Kidney capillary endothelial cell (primary cell): ENCODE measurements around the gene HEG1.
A peak's percentile ranks its signal among the peaks of the same experiment; 100 is the strongest.

Experiments used
- DNase-seq: peaks from one replicate; pipeline ENCODE4 v3.0.0-alpha.2; 2018; ENCODE audit warnings: low spot score

HEG1 gene

DNA sequence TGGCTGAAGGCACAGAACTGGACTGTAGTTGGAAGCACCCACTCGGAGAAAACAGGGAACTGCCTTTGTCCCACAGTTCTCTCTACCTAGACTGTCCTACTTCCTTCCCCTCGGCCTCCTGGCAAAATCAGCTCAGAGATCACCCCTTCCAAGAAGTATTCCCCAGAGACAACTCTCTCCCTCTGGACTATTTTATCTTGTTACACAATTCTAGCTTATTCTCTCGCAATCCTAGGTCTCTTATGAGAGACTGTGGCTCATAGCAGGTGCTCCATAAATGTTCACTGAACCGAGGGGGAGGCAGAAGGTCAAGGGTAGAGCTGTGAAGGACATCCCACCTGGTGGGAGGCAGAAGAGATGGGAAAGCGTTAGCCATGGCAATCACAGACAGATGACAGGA is 10.6 kb downstream of the HEG1 start:
- no peak for DNase-seq

DNA sequence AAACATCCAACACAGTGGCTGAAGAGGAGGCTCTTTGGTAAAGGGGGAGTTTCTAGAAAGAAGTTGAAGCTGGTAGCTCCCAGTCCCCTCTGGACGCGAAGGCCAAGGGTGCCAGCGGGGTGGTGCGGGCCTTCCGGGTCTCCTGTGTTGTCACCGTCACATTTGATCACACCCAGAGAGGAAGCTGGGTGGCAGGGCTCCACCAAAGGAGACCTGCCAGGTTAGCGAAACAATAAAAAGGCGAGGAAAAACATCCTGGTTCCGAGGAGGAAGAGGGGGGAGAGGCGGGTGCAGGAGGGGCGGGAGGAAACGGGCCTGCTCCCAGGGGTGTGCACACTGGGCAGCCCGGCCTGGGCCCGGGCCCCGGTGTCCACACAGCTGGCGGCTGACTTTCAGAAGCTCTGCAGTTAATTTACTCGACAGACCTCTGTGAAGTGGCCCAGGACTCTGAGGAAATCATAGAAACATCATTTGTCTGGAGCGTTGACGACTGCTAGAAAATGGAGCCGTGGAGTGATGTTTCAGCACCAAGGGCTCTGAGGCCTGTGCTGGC is 12.1 kb downstream of the HEG1 start:
- DNase-seq: no peak

DNA sequence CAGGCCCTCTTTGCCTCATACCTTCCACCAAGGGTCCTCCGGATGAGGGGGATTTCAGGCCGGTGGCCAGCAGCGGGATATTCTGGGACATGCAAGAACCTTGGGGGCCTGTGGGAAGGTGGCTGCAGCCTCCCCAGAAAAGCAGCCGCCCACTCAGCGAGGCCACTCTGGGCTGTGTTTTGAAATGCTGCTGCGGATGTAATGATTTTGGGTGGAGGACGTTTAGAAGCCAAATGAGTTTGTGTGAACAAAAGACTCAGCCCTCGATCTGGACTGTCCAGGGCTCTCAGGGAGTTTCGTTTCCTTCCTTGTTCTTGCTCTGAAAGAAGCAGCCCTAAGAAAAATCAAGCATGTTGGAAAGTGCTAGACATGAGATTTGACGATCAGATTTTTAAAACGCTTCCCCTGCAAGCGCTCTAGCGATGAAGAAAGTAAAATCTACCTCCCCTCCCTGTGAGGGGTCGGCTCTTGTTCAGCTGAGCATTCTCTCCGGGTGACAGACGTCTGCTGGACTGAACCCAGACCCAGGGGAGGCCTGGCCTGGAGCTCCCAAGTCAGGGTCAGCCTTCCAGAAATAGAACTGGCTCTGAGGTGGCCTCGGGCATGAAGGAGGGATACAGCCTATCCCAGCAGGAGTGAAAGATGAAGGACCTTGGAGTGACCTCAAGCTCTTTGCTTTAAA is 12.9 kb downstream of the HEG1 start:
- no peak for DNase-seq

DNA sequence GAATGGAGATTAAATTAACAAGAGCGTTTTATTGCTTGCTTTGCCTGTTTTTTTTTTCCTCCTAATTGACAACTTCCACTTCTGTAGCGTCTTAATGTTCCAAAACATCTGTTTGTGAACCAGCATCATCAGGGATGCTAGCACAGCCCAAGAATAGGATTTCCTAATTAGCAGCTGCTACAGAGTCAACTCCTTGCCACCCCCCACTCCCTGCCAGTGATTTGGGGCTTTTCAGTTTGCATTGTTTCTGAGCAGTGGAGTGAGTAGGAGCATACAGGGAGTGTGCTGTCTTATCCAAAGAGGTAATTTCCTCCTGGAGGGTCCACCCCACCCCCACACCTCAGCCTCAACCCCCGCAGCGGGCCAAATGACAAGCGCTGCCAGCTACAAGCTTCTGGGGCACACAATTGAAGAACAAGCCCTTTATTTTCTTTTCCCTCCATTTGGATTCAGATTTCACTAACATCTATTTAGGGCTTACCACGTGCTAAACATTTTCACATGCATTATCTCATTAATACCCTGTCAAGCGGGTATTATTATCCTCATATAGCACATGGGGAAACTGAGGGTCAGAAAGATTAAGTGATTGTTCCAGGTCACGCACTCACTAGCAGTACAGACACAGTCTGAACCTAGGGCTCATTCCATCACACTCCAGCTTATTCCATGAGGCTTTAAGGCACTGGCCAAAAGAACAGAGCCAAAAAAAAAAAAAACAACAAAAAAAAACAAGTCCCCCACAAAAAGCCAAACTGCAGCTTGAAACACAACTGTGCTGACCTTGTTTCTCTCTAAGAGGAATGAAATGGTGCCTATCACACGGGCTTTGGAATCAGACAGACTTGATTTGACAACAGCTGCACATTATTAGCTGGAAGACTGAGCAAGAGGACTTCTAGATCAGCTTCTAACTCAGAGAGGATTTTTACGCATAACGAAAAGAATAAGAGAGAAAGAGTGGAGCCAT is 16.4 kb downstream of the HEG1 start:
- no peak for DNase-seq

DNA sequence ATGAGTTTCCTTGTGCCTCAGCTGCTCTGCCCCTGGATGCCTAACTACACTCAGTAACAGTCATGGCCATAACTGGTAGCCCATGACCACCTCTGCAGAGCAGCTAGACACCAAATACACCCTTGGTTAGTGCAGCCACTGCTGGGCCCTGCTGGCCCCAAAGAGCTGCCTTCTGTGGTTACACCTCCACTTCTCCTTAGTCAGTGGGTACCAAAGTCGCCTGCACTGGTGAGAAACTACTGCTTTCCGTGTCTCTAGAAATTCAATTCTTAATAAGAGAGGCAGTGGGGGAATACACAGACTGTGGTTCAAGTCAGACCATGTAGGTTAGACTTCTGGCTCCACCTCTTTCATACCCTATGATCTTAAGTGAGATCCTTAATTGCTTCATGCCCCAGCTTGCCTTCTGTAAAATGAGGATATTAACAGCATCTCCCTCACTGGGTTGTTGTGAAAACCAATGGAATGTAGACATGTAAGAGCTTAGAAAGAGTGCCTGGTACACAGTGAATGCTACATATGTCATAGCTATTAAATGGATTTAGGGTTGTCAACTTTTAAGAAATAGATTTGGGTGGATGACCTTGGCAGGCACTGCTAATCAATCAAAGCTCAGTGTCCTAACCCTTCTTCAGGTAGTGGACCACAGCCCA is 18.2 kb downstream of the HEG1 start:
- no peak for DNase-seq

DNA sequence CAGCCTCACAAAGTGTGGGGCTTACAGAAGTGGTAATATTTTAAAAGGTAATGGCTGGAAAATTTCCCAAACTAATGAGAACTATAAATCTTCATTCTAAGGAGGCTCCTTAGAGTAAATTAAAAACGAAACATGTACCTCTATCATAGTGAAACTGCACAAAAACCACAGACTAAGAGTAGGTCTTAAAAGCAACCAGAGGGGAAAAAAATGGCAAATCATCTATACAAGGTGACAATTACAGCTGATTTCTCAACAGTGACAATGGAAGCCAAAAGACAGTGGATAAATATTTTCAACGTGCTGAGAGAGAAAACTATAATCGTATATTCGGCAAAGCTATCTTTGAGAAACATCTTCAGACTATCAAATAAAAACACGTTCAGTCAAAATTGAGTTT is 20.6 kb downstream of the HEG1 start:
- DNase-seq: no peak

DNA sequence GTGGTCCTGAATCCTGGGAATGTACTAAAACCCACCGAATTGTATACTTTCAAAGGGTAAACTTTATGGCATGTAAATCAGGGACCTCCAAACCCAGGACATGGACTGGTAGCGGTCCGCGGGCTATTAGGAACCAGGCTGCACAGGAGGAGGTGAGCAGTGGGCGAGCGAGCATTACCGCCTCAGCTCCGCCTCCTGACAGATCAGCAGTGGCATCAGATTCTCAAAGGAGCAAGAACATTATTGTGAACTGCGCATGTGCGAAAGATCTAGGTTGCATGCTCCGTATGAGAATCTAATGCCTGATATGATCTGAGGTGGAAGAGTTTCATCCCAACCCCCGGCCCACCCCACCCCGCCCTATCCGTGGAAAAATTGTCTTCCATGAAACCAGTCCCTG is 22.2 kb downstream of the HEG1 start:
- DNase-seq: no peak

DNA sequence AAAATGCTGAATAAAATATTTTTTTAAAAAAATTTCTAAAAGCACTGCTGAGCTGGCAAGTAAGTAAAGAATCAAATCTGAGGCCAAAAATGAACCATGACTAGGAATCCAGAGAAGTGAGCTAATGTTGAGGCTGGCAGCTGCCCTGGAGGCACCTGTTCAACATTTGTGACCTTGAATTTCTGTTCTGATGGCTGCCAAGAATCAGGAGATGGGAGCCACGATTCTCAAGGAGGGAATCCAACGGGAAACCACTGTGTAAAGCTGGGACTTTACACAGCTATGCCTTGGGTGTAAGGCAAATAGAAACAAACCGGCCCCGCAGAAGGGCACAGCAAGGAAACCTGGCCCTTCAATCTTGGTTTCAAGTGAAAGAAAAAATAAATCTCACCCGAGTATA is 22.7 kb downstream of the HEG1 start:
- DNase-seq: no peak

DNA sequence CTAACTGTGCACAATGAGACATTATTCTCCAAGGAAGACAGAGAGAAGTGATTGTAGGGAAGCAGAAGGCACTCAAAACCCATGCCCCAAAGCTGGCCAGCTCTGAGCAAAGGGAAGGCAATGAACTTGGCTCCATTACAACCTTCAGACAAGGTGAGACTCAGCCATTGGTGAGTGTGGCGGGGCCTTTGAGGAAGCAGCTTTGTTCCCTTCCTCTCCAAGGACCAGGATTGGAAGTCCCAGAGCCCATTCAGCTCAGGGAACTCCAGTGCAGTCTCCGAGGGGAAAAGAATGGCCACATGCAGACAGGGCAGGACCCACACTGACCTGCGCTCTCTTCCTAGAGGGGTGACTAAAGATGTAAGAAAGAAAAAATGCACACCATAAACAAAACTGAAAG is 23.1 kb downstream of the HEG1 start:
- no peak for DNase-seq

DNA sequence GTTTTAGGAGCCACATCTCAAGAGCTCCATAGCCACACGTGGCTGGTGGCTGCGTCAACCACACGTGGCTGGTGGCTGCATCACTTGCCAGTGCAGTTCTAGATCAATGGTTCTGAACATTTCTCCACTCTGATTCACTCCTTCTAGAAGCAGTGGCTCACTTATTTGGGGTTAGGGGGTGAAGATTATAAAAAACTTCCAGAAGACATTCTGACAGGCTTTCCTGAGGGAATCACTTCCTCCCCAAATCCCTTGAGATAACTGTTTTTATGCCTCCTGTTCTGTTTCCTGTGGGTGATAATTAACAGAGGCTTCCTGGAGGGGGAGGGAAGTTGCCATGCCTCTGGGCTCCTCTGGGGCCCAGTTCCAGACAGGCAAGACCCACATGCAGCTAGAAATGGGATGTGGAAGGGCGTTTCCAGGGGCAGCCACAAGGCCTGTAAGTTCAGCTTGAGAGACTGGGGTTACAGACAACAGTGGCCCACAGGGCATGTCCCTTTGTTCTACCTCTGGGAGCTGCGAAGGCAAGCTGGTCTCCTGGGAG is 23.6 kb downstream of the HEG1 start:
- DNase-seq: peak; percentile 89

DNA sequence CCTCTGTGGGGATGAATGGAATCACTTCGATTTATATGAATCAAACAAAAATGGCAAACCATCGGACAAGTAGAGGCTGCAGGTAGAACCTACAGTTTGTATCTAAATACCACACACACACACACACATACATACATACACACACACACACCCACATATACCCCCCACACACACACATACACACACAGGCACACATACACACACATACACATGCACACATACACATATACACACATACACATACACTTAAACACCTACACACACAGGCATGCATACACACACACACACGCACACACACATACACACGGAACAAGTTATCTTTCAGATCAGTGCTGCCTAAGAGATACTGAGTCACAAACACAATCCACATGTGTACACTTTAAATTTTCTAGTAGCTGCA is 24.3 kb downstream of the HEG1 start:
- DNase-seq: no peak

DNA sequence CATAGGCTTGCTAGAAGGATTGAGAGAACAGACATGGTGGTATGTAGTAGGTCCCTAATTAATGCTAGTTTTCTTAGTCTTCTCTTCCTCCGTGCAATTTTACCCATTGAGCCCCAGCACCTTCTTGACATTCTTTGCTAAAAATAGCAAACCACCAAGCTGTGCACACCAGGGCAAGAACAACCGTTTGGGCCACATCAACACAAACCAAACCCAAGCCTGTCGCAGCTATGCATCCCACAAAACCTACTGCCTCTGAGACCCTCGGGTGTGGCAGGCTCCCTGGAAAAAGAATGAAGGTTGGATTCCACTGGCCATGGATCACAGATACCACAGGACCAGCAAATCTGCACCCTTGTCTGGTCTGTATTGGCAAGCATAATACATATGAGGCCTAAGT is 27.1 kb downstream of the HEG1 start:
- no peak for DNase-seq

DNA sequence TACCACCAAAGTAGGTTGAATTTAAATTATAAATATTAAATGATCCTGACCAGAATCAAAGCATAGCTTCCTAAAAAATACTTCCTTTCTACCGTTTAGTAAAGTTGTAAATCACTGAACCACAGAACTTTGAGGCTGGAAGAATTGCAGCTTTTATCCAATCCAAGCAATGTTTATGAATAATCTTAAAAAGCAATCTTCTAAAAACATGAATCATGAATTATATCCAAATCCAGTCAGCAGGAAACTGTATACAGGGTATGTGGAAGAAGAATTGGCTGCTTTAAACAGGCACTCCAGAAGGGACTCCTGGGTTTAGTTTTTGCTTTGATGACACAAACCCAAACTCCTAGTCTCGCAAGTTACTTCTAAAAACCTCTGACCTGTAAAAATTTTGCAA is 30.2 kb downstream of the HEG1 start:
- no peak for DNase-seq

DNA sequence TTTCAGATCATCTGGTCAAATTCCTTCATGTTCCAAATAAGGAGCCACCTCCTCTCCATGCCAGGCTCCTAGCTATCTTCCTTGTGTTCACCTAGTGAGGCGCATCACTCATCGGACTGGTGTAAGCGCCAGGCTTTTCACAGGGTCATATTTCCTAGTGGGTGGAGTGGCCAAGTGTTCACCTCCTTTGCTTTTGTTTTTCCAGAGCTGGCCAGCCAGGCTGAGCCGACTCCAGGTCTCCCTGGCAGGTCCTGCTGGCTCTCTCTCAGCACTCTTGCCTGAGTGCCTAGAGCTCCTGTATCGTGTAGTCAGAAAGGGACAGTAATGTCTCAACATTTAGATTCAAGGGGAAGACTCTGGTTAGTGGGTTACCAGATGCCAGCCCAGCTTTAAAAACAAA is 31.0 kb downstream of the HEG1 start:
- peak; percentile 32 for DNase-seq

DNA sequence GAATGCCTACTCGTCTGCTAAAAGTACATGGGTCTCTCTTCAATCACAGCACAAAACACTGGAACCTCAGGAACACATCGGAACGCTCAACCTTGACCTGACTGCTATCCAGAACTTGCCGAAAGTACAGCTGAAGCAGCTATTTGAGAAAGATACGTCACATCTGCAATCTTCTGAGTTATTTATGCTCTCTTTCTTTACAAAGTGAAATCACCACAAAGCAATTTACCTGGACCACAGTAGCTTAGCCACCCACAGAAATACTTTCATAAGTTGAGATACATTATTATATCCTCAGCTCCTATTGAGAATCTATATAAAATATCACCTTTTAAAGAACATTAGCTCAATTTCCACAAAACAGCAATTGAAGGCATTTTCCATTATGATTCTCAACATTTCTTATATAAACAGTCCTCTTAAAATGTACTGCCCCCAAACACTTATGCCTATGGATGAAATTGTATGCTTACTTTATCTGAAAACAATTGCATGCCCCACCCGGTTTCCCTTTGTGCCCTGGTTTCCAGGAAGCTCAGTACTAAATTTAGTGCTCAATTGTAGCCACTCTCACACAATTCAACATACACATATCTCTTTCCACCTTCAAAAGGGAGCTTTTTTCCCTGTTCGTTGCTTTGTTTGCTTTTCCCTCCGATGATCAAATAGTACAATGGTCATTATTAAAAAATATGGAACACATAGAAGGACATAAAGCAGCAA is 31.8 kb downstream of the HEG1 start:
- peak; percentile 56 for DNase-seq

DNA sequence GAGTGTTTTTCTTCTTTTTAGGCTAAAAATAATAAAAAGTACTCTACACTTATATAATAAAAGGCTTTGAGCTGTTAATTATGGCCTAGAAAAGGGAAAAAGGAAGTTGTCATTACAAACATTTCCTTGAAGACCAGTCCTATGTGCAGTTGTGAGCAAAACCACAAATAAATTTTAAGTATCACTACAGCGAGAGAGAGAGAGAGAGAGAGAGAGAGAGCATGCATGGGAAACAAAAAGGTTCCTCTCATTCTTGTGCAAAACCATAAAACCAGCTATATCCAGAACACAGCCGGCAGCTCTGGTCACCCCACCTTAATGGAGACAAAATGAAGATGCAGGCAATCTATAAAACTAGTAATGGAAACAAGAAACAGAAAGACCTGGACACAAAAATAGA is 33.6 kb downstream of the HEG1 start:
- no peak for DNase-seq

DNA sequence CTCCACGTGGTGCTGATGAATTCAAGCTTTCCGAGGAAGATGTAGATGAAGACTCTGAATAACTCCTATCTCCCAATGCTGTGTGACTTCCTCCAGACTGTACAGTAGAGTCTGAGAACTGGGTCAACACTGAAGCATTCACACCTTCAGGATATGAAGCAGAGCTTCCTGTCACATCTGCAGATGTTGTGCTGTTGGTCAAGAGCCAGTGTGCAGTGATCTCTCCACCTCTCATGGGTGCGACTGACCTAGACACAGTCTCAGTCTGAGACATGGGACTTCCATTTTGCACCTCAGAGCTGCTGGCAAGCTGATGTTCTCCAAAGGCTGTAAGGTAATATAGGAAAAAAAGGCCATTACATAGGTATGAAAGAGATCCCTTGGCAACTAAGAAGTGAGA is 36.5 kb downstream of the HEG1 start:
- DNase-seq: peak; percentile 40

DNA sequence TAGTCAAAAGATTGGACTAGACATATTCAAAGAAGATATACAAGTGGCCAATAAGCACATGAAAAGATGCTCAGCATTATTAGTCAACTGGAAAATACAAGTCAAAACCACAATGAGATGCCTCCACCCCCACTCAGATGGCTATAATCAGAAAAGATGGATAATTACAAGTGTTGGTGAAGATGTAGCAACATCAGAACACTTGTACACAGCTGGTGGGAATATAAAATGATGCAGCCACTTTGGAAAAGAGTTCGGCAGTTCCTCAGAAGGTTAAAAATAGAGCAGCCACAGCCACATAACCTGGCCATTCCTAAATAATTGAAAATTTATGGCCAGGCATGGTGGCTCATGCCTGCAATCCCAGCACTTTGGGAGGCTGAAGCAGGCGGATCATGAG is 38.4 kb downstream of the HEG1 start:
- no peak for DNase-seq

DNA sequence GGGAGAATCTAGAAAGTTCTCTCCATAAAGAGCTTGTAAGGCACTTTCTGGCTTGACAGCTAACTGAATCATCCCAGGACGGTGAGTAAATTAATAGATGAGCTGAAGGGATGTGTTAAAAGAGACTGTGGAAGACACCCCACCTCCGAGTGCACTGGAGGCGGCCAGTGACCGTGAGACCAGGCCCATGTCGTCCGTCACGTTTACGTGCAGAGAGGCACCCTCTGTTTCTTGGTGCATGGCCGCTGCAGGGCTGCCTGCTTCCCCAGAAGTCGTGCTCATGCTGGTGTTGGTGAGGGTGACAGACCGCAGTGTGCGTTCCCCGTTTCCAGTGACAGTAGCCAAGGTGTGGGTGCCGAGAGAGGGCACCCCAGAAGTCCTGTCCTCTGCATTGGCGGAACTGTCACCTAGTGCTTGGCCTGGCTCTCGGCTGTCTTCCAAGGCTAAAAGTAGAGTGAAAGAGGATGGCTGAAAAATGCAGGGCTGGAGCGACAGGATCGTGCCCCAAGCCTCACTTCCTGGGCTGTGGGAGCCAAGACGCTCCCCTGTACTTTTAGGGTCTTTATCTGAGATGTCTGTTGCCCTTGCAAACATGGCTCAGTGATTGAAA is 41.1 kb downstream of the HEG1 start:
- no peak for DNase-seq

DNA sequence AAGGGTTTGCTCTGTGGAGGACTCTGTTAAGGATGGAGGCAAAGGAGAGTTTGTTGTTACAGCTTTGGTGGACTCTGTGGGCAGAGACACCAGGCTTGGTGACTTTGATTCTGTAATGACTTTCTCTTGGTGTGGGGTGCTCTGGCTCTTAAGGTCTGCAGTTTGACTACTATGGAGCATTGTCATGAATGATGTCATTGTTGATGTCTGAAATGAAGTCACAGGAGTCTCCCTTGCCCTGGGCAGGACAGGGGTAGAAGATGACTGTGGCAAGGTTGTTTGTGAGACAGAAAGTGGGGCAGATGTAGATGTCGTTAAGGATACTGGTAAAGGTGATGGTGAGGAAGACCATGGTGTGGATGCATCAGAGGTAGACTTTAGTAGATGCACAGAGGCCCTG is 42.7 kb downstream of the HEG1 start:
- no peak for DNase-seq

DNA sequence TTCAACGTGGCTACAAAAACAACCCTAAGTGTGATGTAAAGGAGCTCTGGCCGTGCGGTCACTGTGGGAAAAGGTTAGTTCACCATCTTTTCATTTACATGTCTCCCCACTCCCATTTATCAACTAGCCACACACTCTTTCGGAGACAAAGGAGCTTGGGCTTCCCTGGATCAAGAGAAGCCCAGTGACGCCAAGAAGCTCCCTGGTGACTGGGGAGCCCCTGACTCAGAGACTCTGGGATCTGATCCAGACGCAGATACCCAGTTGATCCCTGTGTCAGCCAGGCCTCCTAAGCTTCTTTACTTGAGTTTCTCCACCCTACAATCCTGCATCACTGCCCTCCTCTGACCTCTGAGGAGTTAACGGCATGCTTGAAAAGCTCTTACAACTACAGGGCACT is 43.9 kb downstream of the HEG1 start:
- no peak for DNase-seq
